HG03095 (cell line): ENCODE results near the gene LMNA.

ENCODE experiments used
- ATAC-seq: cut with Tn5 transposase; IDR thresholded peaks from one replicate; pipeline ENCODE4 v1.9.1; 2021; ENCODE audit warnings: moderate library complexity; ENCODE audit not compliant: unreplicated experiment

Gene LMNA

GRCh38 chr1:156135930-156136871 lies 21.7 kb downstream of the LMNA start:
- no peak for ATAC-seq

DNA sequence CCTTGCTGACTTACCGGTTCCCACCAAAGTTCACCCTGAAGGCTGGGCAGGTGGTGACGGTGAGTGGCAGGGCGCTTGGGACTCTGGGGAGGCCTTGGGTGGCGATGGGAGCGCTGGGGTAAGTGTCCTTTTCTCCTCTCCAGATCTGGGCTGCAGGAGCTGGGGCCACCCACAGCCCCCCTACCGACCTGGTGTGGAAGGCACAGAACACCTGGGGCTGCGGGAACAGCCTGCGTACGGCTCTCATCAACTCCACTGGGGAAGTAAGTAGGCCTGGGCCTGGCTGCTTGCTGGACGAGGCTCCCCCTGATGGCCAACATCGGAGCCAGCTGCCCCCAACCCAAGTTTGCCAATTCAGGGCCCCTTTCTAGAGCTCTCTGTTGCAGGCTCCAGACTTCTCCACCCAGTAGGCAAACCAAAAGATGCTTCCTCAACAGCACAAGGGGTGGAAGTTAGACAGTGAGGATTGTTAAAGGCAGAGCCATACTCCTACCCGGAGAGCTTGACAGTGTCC lies 22.5 kb downstream of the LMNA start:
- ATAC-seq: no peak

- no peak for ATAC-seq
Measured at GRCh38 chr1:156138458-156138867, 24.0 kb downstream of the LMNA start.

- no peak for ATAC-seq
Measured at GRCh38 chr1:156140879-156141707, 26.6 kb downstream of the LMNA start.

GRCh38 chr1:156143765-156144489 lies 29.4 kb downstream of the LMNA start:
- ATAC-seq: no peak

DNA sequence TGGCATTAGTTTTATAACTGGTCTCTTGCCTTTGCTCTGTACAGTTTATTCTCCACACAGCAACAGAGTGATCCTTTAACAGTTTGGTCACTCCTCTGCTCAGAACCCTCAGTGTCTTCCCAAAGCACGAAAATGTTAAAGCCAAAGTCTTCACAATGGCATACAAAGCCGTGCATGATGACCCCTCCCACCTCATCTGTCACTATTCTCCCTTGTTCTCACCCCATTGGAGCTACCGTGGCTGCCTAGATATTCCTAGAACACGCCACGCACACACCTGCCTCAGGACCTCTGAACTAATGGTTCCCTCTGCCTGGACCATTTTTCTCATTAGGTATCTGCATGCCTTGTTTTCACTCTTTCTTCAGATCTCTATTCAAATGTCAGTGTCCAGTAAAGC lies 30.2 kb downstream of the LMNA start:
- no peak for ATAC-seq

DNA sequence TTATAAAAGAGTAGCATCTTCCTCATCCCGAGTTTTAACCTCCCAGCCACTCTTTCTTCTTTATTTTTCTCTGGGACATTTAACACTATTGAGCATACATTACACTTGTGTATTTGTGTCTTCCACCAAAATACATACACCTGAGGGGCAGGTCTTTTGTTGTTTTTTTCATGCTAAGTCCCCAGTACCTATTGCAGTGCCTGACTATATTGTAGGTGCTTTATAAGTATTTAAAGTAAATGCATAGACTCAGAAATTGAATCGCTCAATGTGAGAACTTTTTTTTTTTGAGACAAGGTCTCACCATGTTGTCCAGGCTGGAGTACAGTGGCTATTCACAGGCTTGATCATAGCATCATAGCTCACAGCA lies 31.1 kb downstream of the LMNA start:
- ATAC-seq: no peak

GRCh38 chr1:156146020-156146768 lies 31.7 kb downstream of the LMNA start:
- ATAC-seq: no peak

DNA sequence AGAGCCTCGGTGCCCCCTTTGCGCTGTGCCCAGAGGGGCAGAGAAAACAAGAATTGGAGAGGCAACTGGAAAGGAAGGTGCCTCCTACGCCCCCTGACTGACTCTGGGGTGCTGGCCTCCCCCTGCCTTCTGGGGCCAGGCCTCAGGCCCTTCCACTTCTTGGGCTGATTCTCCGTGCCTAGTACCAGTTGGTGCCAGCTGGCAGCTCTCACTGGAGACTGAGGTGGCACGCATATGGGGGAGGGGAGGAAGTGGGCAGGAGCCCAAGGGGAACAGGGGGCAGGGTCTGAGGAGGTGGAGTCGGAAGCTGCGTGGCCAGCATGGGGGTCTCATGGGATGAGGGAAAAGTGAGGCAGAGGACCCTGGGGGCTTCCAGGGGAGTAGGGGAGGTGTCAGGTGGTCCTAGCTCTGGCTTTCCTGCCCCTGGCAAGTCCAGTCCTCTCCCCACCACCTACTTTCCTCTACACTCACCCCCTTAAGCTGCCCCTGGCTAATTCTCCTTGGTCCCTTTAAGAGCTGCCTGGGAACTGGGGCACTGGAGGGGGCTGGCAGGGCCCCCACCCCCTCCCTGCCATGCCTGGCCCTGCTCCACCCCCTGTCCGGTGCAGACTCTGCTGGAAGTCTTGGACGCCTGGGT lies 32.4 kb downstream of the LMNA start:
- no peak for ATAC-seq

DNA sequence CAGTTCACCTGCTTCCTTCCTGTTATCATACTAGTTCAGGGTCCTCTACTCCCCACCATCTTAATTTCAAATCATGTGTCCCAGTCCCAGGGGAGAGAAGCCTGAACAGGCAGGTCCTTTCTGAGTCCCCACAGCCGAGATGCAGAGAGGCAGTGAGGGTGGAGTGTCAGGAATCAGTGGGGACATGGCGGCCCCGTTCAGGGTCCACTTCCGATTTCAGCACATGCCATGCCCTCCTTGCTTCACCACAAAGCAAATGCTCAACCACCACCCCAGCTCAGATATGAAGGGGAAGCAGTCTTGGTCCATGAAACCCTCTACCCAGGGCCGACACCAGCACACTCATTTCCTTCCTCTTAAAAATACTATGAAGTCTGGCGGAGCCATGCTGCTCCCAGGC lies 33.7 kb downstream of the LMNA start:
- no peak for ATAC-seq

DNA sequence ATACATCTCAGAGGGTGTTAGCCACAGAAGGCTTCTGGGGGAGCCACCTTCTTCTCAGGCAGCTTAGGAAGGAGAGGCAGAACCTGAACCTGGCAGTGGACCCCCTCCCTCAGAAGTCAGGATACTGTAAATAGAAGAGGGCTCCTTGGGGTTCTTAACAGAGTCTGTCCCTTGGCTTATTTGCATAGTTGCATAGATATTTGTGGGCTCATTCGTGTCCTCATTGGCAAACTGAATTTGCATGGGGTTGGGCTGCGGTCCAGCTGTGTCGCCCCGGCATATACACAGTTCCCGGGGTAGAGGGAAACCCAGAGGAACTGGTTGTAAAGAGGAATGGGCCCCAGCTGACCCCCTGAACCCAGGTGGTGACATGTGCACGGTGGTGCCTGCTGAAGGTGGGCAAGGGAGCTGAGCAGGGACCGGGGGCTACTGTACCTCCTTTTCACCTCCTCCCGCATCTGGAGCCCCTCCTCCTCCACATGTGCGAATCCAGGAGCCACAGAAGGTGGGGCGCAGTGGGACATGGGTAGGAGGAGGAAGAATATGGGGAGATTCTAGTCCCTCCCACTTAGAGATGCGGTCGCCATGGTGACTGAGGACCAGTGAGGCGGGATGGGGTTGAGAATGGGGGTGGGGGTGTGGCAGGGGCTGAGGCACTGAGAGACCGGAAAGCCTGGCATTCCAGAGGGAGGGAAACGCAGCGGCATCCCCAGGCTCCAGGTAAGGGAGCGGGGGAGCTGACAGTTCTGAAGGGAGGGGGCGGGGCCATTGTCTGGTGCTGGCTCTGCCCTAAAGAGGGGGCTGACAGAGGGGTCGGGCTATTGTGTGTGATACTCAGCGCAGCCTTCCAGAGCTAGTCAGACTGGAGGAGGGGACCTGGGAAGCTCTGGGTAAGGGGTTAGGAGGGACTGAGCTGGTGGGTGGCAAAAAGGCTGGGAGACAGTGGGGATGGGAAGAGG lies 35.1 kb downstream of the LMNA start:
- peak; percentile 48 for ATAC-seq

- no peak for ATAC-seq
Measured at GRCh38 chr1:156150333-156151011, 36.0 kb downstream of the LMNA start.

- no peak for ATAC-seq
Measured at GRCh38 chr1:156151093-156151688, 36.7 kb downstream of the LMNA start.

- ATAC-seq: no peak
Measured at GRCh38 chr1:156152628-156153027, 38.1 kb downstream of the LMNA start.

GRCh38 chr1:156153362-156153761 lies 38.9 kb downstream of the LMNA start, which contains the start of gene SEMA4A:
TSS of gene SEMA4A (plus strand) at chr1:156153585. CDS start at chr1:156154579, 994 bp downstream.
- ATAC-seq: no peak

DNA sequence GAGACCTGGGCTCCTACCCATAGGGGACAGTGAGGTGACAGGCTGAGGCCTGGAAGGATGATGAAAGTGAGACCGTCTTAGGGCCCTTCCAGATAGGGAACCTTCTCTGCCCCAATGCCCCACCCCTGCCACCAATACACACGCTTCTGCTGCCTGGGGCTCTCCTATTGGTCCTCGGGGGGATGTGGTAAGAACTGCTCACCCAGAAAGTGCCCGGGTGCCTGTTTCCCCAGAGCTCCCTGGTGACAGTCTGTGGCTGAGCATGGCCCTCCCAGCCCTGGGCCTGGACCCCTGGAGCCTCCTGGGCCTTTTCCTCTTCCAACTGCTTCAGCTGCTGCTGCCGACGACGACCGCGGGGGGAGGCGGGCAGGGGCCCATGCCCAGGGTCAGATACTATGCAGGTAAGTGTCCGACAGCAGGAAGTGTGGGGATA lies 39.8 kb downstream of the LMNA start:
- peak; percentile 28 for ATAC-seq

- no peak for ATAC-seq
Measured at GRCh38 chr1:156155756-156156510, 41.4 kb downstream of the LMNA start.
